ENCODE measurements around the gene FBXO8. TPM values are rescaled to one million over a fixed set of nuclear protein-coding genes. Genes with fewer than 3 reads are reported as not detected.

The FBXO8 gene
- total RNA-seq, 1 donor from 2014 or later = 12.6 TPM

DNA sequence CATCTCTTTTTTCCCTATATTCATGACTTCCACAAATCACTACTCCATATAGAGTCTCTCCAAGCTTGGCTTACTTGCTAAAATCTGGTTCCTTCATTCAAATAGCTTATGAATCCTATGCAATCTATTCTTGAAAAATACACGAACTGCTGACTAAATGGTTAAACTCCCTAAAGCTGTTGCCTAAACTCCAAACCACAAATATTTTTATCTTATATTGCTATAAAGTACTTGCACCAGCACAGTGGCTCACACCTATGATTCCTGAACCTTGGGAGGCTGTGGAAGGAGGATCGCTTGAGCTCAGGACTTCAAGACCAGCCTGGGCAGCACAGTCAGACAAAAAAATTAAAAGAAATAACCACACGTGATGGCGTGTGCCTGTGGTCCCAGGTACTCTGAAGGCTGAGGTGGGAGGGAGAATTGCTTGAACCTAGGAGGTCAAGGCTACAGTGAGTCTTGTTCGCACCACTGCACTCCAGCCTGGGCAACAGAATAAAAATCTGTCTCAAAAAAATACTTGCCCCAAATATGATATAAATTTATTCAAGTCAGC, 2.2 kb downstream of the FBXO8 start:
- Mint-ChIP-seq H3K27me3 (ENCODE audit: low read depth) (no peaks in the 10 kb centered on the region), H3K27ac (ENCODE audit: unreplicated experiment) (no peak overlapping the region), H3K4me1 (peaks cover 34% of the 10 kb centered on the region), H3K4me3 (peak overlapping the region; percentile 78), H3K9me3 (peaks cover 2% of the 10 kb centered on the region), H3K36me3 (ENCODE audit: low read depth) (no peaks in the 10 kb centered on the region)
- TF ChIP-seq, protein P1, sequence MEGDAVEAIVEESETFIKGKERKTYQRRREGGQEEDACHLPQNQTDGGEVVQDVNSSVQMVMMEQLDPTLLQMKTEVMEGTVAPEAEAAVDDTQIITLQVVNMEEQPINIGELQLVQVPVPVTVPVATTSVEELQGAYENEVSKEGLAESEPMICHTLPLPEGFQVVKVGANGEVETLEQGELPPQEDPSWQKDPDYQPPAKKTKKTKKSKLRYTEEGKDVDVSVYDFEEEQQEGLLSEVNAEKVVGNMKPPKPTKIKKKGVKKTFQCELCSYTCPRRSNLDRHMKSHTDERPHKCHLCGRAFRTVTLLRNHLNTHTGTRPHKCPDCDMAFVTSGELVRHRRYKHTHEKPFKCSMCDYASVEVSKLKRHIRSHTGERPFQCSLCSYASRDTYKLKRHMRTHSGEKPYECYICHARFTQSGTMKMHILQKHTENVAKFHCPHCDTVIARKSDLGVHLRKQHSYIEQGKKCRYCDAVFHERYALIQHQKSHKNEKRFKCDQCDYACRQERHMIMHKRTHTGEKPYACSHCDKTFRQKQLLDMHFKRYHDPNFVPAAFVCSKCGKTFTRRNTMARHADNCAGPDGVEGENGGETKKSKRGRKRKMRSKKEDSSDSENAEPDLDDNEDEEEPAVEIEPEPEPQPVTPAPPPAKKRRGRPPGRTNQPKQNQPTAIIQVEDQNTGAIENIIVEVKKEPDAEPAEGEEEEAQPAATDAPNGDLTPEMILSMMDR (conservative IDR thresholded peaks at IDR 0.05) = no peak
- DNase-seq (ENCODE audit: low read depth, low spot score) = no peak

DNA sequence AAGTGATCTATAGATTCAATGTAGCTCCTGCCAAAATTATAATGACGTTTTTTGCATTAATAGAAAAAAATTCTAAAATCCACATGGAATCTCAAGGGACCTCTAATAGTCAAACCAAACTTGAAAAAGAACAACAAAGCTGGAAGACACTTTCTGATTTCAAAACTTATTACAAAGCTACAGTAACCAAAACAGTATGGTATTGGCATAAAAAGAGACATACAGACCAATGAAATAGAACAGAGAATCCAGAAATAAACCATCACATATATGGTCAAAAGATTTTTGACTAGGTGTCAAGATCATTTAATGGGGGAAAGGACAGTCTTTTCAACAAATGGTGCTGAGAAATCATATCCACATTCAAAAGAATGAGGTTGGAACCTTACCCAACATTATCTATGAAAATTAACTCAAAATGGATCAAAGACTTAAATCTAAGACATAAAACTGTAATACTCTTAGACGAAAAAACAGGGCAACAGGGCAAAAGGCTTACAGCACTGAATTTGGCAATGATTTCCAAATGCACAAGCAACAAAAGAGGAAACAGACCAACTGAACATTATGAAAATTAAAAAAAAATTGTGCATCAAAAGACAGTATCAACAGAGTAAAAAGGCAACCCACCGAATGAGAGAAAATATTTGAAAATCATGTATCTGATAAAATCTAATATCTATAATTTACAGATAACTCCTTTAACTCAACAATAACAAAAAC, 3.9 kb downstream of the FBXO8 start:
- TF ChIP-seq, protein P1 (conservative IDR thresholded peaks at IDR 0.05) = no peak
- H3K27ac Mint-ChIP-seq (ENCODE audit: unreplicated experiment) = no peak overlapping the region
- H3K36me3 Mint-ChIP-seq (ENCODE audit: low read depth) = no peaks in the 10 kb centered on the region
- peaks cover 22% of the 10 kb centered on the region for H3K4me1 Mint-ChIP-seq
- peak overlapping the region; percentile 31 for H3K4me3 Mint-ChIP-seq
- no peaks in the 10 kb centered on the region for H3K27me3 Mint-ChIP-seq (ENCODE audit: low read depth)
- H3K9me3 Mint-ChIP-seq = peaks cover 2% of the 10 kb centered on the region
- DNase-seq (ENCODE audit: low read depth, low spot score) = no peak

DNA sequence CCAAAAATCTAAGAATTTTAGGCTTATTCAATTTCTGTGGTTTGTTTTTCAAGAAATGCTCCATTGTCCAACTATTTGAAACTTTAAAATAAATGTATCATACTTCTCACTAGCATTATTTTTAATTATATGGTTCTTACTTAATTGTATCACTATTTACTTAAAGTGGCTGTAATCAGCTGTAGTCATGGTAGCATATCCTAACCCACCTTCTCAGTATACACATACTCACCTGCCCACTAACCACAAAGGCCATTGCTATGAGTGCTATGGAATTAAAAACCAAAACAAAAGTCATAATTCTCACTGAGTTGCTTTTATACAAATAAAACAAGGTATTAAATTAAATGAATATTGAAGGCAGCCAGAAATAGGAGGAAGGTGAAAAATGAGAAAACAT, 5.0 kb downstream of the FBXO8 start:
- Mint-ChIP-seq H3K36me3 (ENCODE audit: low read depth) (no peaks in the 10 kb centered on the region), H3K27me3 (ENCODE audit: low read depth) (no peaks in the 10 kb centered on the region), H3K4me1 (peaks cover 19% of the 10 kb centered on the region), H3K4me3 (no peak overlapping the region), H3K9me3 (peaks cover 2% of the 10 kb centered on the region), H3K27ac (ENCODE audit: unreplicated experiment) (no peak overlapping the region)
- no peak for DNase-seq (ENCODE audit: low read depth, low spot score)
- TF ChIP-seq, protein P1 (conservative IDR thresholded peaks at IDR 0.05) = no peak

DNA sequence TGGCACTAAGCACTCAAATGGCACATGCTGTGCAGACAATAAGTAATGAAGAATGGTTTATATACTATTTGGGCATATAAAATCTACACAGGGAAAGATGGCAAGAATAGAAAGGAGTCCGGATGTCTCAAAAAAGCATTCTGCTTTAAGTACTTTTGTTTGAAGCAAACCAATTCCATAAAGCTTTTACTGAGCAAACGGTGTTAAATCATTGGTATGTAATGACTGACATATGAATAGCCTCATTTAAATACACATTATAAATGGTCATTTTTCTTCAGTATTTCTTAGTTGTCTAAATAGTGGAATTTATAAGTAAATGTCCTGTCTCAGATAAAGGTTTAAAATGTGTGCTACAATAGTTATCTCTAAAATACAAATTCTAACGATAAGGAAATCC, 6.0 kb downstream of the FBXO8 start:
- Mint-ChIP-seq H3K27ac (ENCODE audit: unreplicated experiment) (no peak overlapping the region), H3K36me3 (ENCODE audit: low read depth) (no peaks in the 10 kb centered on the region)
- no peak for DNase-seq (ENCODE audit: low read depth, low spot score)

DNA sequence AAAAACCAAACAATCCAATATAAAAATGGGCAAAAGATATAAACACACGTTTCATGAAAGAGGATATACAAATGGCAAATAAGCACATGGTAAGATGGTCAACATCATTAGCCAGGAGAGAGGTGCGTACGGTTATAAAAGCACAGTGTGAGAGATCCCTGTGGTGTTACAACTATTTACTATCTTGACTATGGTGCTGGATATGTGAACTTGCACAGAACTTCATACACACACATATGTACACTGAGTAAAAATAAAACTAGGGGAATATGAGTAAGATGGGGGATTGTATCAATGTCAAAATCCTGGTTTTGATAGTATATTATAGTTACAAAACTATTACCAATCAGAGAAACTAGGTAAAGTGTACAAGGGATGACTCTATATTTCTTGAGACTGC, 8.4 kb downstream of the FBXO8 start:
- no peak overlapping the region for H3K4me3 Mint-ChIP-seq
- no peak for DNase-seq (ENCODE audit: low read depth, low spot score)
- H3K27ac Mint-ChIP-seq (ENCODE audit: unreplicated experiment) = no peak overlapping the region
- no peaks in the 10 kb centered on the region for H3K36me3 Mint-ChIP-seq (ENCODE audit: low read depth)
- no peaks in the 10 kb centered on the region for H3K27me3 Mint-ChIP-seq (ENCODE audit: low read depth)
- TF ChIP-seq, protein P1 (conservative IDR thresholded peaks at IDR 0.05) = no peak
- H3K9me3 Mint-ChIP-seq = peaks cover 2% of the 10 kb centered on the region
- H3K4me1 Mint-ChIP-seq = no peaks in the 10 kb centered on the region

More for the DNA sequence above, 6.0 kb downstream of the FBXO8 start:
- Mint-ChIP-seq H3K4me3 (no peak overlapping the region), H3K9me3 (peaks cover 2% of the 10 kb centered on the region), H3K4me1 (peaks cover 13% of the 10 kb centered on the region), H3K27me3 (ENCODE audit: low read depth) (no peaks in the 10 kb centered on the region)
- TF ChIP-seq, protein P1 (conservative IDR thresholded peaks at IDR 0.05) = no peak

Data from neural crest cell (in vitro differentiated cells).